Measurements from ENCODE around the gene GRHL1. TPM values are rescaled to one million over a fixed set of nuclear protein-coding genes. Genes with fewer than 3 reads are reported as not detected.

Gene GRHL1
- total and polyA plus RNA-seq, 2 of the 8 experiments (the other 6 are each of a cell fraction or from before 2014, with no cell fraction given) = 1.3 to 3.6 TPM

DNA sequence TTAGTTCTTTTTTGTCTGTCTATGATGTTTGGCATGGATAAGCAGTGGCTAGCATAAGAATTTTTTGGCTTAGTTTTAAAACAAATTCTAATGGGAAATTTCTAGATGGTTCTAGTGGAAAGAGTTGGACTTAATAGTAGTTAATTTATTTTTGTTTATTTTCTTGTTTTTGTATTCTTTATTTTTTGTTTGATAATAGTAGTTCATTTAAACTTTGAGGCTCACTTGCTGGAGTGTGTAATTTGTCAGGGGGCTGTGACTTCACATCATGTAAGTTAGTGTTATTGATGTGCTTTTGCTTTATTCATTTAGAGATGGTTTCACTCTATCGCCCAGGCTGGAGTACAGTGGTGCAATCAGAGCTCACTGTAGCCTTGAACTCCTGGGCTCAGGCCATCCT, 48.2 kb downstream of the GRHL1 start:
- ChIA-PET POLR2A (ENCODE audit: partially characterized antibody) (no interaction called here), CTCF (ENCODE audit: partially characterized antibody) (interaction anchor here (1.9 to 2.2 kb wide), 2 partner anchors 15 to 200 kb away, joined by 7 to 9 read pairs; no protein-coding TSS in a partner anchor)
- no peak overlapping the region for H4K8ac ChIP-seq (ENCODE audit: extremely low read depth, insufficient read depth, low read length)
- FAIRE-seq (no peak), DNase-seq (ENCODE audit: low read depth in 1 of 2, low spot score in 2 of 2) (no peak)
- no peaks in the 10 kb centered on the region for H3K27me3 ChIP-seq (replicated peaks in 1 of 4; ENCODE audit: control insufficient read depth in 3 of 4, extremely low read depth in 1 of 4, insufficient read depth in 3 of 4, low read length in 3 of 4)
- H3K23ac ChIP-seq (ENCODE audit: insufficient read length) = no peak overlapping the region
- no peaks in the 10 kb centered on the region for H3K79me2 ChIP-seq (ENCODE audit: control insufficient read depth in 1 of 2, insufficient read depth in 2 of 2, low read length in 2 of 2)
- no peak overlapping the region for H4K5ac ChIP-seq (ENCODE audit: insufficient read length, low read depth, low read length)
- no peaks in the 10 kb centered on the region for H3K79me1 ChIP-seq (ENCODE audit: low read depth, low read length)
- TF ChIP-seq CREB1 (IDR thresholded peaks at IDR 0.05) = no peak
- no peak for TF ChIP-seq CHD1 (IDR thresholded peaks at IDR 0.05; ENCODE audit: low read depth, low read length)
- TF ChIP-seq, protein P1, sequence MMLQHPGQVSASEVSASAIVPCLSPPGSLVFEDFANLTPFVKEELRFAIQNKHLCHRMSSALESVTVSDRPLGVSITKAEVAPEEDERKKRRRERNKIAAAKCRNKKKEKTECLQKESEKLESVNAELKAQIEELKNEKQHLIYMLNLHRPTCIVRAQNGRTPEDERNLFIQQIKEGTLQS (IDR thresholded peaks at IDR 0.05; ENCODE audit: insufficient read depth, low read depth, low read length) = no peak
- TF ChIP-seq KDM4A (IDR thresholded peaks at IDR 0.05; ENCODE audit: low read depth, low read length, severe bottlenecking) = no peak
- no peak for TF ChIP-seq KDM5A (IDR thresholded peaks at IDR 0.05; ENCODE audit: low read length)
- no peak for TF ChIP-seq EGR1 (IDR thresholded peaks at IDR 0.05; ENCODE audit: borderline replicate concordance, low read depth, low read length)
- TF ChIP-seq CEBPB (IDR thresholded peaks at IDR 0.05; ENCODE audit: low read depth, low read length) = no peak
- TF ChIP-seq HDAC2 (IDR thresholded peaks at IDR 0.05; ENCODE audit: borderline replicate concordance in 1 of 2, low read depth in 2 of 2, low read length in 2 of 2) = no peak
- no peak for TF ChIP-seq NANOG (IDR thresholded peaks at IDR 0.05; ENCODE audit: insufficient read depth, low read depth, low read length, poor library complexity, severe bottlenecking)
- TF ChIP-seq RXRA (IDR thresholded peaks at IDR 0.05; ENCODE audit: insufficient read depth, low read depth, low read length) = no peak
- H2BK120ac ChIP-seq (replicated peaks; ENCODE audit: low read depth, low read length) = no peak overlapping the region
- H3K9ac ChIP-seq (replicated peaks in 1 of 4; ENCODE audit: extremely low read depth in 1 of 4, low read depth in 3 of 4, low read length in 3 of 4) = no peak overlapping the region
- H3K4me1 ChIP-seq (replicated peaks in 1 of 4; ENCODE audit: control insufficient read depth in 3 of 4, insufficient read depth in 4 of 4, low read length in 3 of 4) = peaks cover 0 to 4% (median under 1%) of the 10 kb centered on the region in 4 experiments; a peak in 1 of 7 replicates
- no peak overlapping the region for H3K4me3 ChIP-seq (ENCODE audit: extremely low read depth in 1 of 4, insufficient read depth in 2 of 4, low read depth in 3 of 4, low read length in 4 of 4)
- H2BK15ac ChIP-seq (ENCODE audit: low read length) = no peak overlapping the region
- H3K4ac ChIP-seq (replicated peaks; ENCODE audit: insufficient read length, low read depth, low read length) = no peak overlapping the region
- no peak overlapping the region for H2BK5ac ChIP-seq (ENCODE audit: low read depth, low read length)
- no peak overlapping the region for H3K56ac ChIP-seq (replicated peaks; ENCODE audit: insufficient read length, low read depth, low read length)
- no peaks in the 10 kb centered on the region for H3K23me2 ChIP-seq (ENCODE audit: low read depth, low read length)
- no peak overlapping the region for H3K18ac ChIP-seq (ENCODE audit: extremely low read depth, low read length)
- no peaks in the 10 kb centered on the region for H3K9me3 ChIP-seq (ENCODE audit: insufficient read depth in 2 of 2, low read depth in 1 of 2, low read length in 1 of 2)
- no peak overlapping the region for H2AFZ ChIP-seq (ENCODE audit: low read length)
- no peaks in the 10 kb centered on the region for H3K36me3 ChIP-seq (ENCODE audit: control insufficient read depth in 2 of 4, insufficient read depth in 4 of 4, low read length in 3 of 4)
- H2BK12ac ChIP-seq (ENCODE audit: low read depth, low read length) = no peak overlapping the region
- H3K27ac ChIP-seq (ENCODE audit: low read depth, low read length) = no peak overlapping the region
- 100% methylated on average over 1 of the region's 1 CpG; no CpG with 5 or more reads in 1 of the 2 experiments for WGBS, 2 experiments (ENCODE audit: extremely low coverage in 1 of 2, insufficient coverage in 1 of 2, insufficient read length in 1 of 2, insufficient replicate concordance in 2 of 2, low coverage in 1 of 2, low lambda C conversion rate in 2 of 2, missing lambda C conversion rate in 1 of 2)
- no peak overlapping the region for H2AK5ac ChIP-seq (ENCODE audit: low read depth, low read length)
- H4K91ac ChIP-seq (replicated peaks; ENCODE audit: insufficient read length, low read length) = no peak overlapping the region
- no peak overlapping the region for H3K4me2 ChIP-seq (ENCODE audit: insufficient read depth in 1 of 2, low read depth in 2 of 2, low read length in 2 of 2)
- no peak overlapping the region for H2BK20ac ChIP-seq (ENCODE audit: low read length)
- H3K14ac ChIP-seq (ENCODE audit: insufficient read length) = no peak overlapping the region
- H4K20me1 ChIP-seq (replicated peaks in 1 of 2; ENCODE audit: control insufficient read depth in 1 of 2, insufficient read depth in 2 of 2, low read length in 2 of 2) = no peaks in the 10 kb centered on the region

Data from H1 (cell line).